HG02642 (cell line): ENCODE measurements around the gene WWC2.

Experiments used
- ATAC-seq: cut with Tn5 transposase; IDR thresholded peaks from one replicate; pipeline ENCODE4 v1.9.1; 2021; ENCODE audit warnings: mild to moderate bottlenecking; ENCODE audit not compliant: unreplicated experiment, poor library complexity

WWC2 gene

GRCh38 chr4:183248201-183248600 lies 149.1 kb downstream of the WWC2 start:
- no peak for ATAC-seq

- no peak for ATAC-seq
These were observed 150.8 kb downstream of the WWC2 start for GRCh38 chr4:183249854-183250253.

GRCh38 chr4:183250831-183251230 lies 151.8 kb downstream of the WWC2 start:
- no peak for ATAC-seq

DNA sequence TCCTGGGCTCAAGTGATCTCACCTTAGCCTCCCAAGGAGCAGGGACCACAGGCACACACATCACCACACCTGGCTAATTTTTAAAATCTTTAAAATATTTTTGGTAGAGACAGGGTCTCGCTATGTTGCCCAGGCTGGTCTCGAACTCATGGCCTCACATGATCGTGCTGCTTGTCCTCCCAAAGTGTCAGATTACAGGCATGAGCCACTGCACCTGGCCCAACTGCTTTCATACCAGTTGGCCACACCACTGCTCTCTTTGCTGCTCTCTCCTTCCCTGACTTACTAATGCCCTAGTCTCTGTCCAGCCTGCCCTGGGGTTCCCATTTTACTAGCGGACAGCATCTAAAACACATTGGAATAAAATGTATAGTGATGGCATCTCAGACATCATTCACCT lies 153.9 kb downstream of the WWC2 start:
- ATAC-seq: no peak

GRCh38 chr4:183253451-183253850 lies 154.4 kb downstream of the WWC2 start:
- ATAC-seq: no peak

DNA sequence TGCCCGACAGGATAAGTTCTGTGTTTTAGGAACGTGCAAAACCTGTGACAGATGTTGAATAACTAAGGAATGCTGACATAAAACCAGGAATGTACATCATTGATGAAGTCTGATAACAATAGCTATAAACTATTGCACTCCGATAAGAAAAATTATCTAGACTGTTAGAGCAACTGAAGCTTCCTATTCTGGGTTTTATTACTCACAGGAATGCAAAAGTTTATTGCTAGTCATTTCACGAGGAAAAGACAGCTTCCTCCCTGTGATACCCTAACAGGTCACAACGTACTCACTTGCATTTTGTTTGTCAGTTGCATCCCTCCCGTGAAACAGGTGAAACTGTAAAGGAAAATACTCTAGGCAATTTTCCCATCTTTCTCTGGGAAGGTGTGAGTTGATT lies 155.1 kb downstream of the WWC2 start:
- ATAC-seq: no peak

- no peak for ATAC-seq
These were observed 156.4 kb downstream of the WWC2 start for GRCh38 chr4:183255487-183255886.

GRCh38 chr4:183256343-183256742 lies 157.3 kb downstream of the WWC2 start:
- ATAC-seq: no peak

GRCh38 chr4:183256756-183257385 lies 157.8 kb downstream of the WWC2 start:
- ATAC-seq: no peak

GRCh38 chr4:183257808-183258207 lies 158.8 kb downstream of the WWC2 start:
- ATAC-seq: no peak

DNA sequence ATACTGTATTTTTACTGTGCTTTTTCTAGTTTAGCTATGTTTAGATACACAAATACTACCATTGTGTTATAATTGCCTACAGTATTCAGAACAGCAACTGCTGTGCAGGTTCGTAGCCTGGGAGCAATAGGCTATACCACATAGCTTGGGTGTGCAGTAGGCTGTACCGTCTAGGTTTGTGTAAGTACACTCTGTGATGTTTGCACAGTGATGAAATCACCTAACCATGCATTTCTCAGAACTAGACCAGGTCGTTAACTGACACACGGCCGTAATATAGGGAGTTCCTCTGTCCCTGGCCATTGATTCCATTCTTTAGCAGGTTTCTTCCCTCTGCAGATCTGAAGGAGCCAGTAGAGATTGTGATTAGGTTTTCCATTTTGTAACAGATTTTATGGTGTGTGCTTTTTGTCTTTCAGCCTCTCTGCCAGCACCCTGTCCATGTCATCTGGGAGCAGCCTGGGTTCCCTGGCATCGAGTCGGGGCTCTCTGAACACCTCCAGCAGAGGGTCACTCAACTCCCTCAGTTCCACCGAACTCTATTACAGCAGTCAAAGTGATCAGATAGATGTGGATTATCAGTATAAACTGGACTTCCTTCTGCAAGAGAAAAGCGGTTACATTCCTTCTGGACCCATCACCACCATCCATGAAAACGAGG lies 161.6 kb downstream of the WWC2 start:
- ATAC-seq: no peak

DNA sequence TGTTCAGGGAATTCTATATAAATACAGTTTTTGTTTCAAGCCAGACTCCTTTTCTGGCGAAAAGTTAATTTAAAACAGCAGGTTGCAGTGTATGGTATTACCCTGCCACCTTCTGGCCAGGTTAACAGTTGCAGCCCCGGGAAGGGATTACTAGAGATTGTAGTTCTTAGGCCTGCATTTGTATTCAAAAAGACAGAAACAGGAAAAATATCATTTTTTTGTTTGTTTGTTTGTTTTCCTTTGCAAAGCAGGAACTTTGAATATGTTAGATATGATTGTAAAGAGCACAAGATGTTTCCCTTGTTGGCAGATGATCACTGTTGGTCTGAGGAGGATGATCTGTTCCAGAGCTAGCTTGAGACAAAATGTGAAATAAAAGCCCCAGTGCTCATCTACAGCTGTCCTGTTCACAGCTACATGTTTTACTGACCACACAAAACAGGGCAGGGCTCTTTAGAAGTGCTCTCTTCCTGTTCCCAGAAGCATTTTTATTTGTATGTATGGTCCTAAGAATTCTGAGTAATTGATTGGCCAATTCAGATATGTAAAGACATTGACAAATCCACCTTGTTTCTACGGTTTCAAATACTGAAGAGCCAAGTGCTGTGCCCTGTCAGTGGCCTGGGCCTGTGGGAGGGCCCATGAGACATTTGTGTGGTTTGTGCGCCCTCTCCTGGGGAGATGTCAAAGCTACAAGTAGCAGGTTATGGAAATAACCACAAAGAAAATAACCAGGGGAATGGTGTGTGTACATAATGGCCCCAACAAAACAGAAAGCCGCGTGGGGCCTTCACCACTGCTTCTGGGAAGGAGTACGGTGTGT lies 163.1 kb downstream of the WWC2 start:
- peak; percentile 95 for ATAC-seq

DNA sequence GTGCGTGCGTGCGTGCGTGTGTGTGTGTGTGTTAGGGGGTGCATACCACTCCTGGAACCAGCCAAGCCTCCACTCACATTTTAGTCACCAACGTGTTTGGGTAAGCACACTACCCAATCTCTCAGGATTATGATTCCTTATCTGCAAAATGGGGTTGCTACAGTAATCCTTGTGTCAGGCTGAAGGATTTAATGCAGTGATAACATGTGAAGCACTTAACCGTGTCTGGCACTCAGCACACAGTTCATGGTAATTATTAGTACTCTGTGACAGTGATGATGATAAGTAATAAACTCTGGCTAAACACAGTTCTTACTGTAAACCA lies 163.7 kb downstream of the WWC2 start:
- ATAC-seq: no peak

- ATAC-seq: no peak
These were observed 164.8 kb downstream of the WWC2 start for GRCh38 chr4:183263787-183264386.

DNA sequence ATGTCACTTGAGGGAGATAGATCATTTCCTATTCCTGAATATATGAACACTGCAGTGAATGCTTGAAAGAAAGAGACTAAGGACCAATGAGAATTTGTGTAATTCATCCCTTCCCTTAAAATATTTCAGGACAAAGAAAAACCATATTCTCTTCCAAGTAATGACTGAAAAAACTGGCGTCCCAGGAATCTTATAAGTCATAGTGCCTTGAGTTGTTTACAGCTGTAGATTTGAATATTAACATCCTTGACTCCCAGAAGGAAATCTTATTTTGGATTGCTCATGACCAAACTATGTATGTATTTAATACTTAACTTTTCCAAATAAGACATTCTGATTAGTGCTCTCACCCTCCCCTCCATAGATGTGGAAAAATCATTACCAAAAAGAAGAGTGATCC lies 165.6 kb downstream of the WWC2 start:
- no peak for ATAC-seq

DNA sequence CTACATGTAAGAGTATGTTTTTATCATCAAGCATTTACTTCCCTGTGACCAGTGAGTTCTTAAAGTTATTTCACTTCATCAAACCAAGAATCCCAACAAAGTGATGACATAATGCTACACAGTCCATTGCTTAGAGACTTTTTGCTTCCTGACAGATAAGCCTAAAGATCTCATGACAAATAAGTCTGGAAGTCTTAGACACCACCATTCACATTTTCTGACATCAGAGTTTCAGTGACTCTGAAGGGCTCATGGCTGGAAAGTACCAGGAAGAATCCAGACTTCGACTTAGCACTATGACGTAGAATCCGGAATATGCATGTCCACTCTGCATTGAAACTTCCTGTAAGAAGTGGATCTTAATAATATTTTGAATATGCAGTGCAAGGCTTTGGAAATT lies 167.3 kb downstream of the WWC2 start:
- ATAC-seq: no peak

DNA sequence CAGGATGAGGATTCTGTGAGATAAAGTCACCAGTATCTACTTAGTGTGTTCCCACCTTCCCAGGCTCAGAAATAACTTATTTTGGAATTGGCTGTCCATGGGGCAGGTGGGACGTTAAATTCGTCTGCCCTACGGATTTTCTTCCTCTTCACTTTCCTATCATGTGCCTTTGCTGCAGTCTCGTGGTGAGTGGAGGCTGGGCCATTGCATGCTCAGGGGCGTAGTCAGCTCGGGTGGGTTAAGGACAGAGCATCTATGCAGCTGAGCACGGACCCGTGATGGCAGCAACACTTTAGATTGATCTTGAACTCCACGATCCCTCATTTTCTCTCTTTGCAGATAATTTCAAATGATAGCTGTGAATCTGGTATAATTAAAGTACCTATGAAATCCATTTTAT lies 169.5 kb downstream of the WWC2 start:
- ATAC-seq: no peak

GRCh38 chr4:183272384-183272783 lies 173.3 kb downstream of the WWC2 start:
- no peak for ATAC-seq

- ATAC-seq: no peak
These were observed 177.0 kb downstream of the WWC2 start for GRCh38 chr4:183276106-183276505.

DNA sequence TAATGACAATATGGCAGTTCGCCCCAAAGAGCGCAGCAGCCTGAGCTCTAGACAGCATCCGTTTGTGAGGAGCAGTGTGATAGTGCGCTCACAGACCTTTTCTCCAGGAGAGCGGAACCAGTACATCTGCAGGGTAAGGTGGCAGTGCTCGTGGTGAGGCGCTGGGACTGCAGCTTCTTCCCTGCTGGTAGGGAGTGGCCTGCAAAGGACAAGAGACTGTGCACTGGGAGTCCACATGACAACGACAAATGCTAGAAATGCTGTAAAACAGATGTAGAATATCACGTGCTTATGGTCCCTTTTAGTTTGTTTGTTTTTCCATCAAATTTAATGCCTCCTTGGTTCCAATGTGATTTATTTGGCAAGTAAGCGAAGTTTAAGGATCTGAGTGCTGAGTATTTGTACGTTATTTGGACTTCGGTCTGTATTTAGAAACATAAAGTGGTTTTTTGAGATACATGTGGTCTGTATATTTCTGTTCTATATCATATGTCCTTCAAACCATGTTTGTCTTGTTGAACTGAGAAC lies 185.3 kb downstream of the WWC2 start:
- ATAC-seq: no peak

GRCh38 chr4:183284965-183285364 lies 185.9 kb downstream of the WWC2 start:
- ATAC-seq: no peak
